Measurements from ENCODE around the gene COA8.
"Not testable (repeated sequence)": the region's sequence is repeated elsewhere in the genome, so short reads cannot be mapped to it uniquely, and the experiment has no call there.

COA8 gene

GRCh38 chr14:103562429-103563225 lies at the start of gene COA8, which contains the start of gene BAG5:
TSS of gene COA8 (plus strand) at chr14:103562960. CDS start at chr14:103563002, 42 bp downstream.
TSS of gene BAG5 (minus strand) at chr14:103562657. CDS start at chr14:103561164, 1,493 bp downstream.
- DNase-seq = peak; percentile 84

DNA sequence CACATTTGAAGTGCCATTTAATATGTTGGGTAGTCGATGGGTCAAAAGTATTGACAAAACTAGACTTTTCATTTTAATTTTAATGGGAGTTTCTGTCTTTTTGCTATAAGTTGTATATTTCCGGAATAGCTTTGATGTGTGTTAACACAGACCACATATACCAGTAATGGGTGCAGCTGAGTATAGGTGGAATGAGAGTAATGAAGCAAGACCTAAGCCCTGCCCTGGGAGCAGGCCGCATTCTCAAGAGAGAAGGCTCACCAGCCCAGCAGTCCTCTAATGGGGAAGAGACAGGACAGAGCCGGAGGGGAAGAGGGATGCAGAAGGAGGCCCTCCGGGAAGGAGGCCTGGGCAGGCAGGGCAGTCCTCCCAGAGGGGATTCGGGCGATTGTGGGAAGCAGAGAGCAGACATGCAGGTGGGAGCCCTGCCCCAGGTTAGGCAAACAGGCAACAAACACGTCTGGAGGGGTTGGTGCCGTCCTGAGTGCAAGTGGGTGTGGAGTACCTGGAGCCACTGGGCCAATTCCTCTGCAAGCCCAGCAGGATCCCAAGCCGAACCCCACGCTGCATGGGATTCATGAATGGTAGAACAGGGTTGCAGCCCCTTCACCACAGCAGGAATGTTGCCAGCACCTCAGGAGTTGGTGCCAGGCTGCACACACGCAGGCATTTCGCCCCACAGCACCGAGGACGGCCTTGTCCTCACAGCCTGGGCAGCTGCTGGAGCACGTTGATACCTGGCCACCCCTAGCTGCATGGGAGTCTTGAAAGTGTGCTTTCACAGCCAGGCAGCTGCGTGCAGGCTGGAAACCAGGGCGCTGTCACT lies 48.0 kb upstream of the COA8 start:
- no peak for DNase-seq

- DNase-seq = no peak
These were observed 46.2 kb upstream of the COA8 start for GRCh38 chr14:103516426-103517173.

DNA sequence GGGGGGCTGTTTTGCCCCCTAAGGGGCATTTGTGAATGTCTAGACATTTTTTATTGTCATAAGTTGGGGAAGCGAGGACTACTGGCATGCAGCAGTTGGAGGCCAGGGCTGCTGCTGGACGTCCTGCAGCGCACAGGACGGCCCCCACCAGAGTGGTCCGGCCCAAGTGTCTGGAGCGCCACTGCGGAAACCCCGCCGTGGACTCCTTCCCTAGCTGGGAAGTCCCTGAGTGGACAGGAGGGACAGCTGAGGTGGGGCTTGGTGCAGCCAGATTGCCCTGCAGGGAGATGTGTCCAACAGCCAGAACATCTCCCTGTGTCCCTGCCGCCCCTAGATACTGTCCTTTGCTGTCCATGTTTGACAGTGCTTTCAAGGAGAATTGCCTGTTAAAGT lies 45.6 kb upstream of the COA8 start:
- no peak for DNase-seq

DNA sequence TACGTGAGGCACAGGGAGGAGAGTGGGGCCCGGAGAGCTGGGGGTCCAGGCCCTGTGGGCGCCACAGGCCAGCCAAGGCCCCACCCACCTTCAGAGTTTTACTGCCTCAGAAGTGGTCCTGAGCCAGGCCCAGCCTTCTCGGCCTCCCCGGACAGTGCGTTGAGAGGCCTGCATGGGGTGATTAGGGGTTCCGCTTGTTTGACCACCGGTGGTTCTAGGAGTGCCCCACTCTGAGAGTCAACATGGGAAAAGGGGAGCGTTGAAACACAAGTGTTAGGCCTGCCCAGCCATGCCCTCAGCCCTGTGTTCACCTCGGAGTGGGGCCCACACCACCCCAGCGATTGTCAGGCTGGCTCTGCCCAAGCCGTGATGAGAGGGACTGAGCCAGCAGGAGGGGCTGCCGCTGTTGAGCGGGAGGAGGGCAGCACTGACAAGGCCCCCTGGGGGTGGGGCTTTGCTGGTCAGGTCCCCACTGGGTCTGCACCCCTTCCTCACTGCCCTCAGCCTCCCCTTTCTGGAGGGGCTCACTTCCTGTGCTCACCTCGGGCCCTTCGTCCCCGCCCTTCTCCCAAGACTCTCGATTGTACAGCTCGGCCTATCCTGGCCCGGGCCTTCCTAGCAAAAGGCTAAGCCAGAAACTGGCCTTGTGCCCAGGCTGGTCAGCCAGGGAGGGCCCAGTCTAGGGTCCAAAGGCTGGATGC lies 44.9 kb upstream of the COA8 start:
- DNase-seq = no peak

GRCh38 chr14:103518422-103519042 lies 44.2 kb upstream of the COA8 start:
- DNase-seq = peak; percentile 55 to 61

DNA sequence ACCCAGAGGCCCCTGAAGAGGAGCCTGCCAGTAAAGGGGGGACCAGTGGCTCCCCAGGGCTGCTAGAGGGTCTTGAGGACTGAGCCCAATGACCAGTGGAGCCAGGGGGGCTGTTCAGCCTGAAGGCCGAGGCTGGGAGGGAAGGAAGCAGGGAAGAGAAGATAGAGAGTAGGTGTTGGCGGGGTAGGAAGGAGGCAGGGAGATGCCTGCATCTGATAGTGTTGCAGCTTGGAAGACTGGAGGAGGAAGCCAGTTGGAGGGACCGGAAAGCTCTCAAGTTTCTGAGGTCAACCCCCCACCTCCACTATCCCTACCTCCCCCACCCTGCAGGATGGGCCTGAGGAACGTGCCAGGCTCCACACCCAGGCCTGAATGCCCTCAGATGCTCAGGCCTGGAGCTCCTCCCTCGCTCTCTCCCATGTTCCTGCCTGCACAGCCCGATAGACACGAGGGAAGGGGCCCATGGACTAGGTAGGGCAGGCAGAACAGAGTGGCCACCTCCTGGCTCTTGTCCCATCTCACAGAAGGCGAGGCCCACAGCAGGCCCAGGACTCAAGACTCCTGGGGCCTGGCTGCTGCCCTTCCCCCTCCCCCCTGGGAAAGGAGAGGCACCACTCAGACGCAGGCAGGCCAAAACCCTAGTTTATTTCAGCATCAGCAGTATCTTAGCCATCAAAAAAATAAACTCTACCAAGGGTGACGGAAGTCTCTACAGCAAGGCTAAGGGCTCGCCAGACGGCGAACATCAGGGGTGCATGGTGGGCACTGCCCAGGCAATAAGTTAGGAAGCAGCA lies 43.5 kb upstream of the COA8 start:
- no peak for DNase-seq

DNA sequence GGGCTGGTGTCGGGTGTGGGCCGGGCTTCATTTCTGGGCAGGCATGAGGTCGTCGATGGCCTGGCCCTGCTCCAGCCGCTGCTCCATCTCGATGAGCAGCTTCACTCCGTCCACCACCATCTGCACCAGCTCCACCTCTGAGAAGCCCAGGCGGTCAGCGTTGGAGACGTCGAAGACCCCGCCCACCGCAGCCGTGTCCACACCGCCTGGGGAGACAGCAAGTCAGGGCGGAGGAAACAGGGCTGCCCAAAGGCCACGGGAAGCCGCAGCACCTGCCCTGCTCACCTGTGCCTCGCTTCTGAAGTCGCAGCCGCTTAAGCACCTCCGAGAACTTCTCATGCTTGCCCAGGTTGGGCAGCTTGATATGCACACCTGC lies 42.9 kb upstream of the COA8 start:
- DNase-seq = no peak

DNA sequence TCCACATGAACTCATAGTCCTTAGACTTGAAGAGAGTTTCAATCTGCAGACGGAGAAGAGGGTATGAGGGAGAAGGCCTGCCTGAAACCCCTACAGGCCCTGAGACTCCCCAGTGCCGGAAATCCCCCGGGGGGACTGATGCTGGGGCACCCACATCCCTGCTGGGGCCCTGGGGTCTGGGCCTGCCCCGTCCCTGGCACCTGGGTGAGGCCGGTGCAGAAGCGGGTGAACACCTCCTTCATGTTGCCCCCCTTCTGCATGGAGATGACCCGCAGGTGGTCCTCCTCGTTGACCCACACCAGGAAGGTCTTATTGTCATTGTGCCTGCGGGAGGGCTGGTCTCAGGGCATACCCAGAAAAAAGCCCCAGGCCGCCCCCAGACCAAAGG lies 42.5 kb upstream of the COA8 start:
- DNase-seq = no peak

DNA sequence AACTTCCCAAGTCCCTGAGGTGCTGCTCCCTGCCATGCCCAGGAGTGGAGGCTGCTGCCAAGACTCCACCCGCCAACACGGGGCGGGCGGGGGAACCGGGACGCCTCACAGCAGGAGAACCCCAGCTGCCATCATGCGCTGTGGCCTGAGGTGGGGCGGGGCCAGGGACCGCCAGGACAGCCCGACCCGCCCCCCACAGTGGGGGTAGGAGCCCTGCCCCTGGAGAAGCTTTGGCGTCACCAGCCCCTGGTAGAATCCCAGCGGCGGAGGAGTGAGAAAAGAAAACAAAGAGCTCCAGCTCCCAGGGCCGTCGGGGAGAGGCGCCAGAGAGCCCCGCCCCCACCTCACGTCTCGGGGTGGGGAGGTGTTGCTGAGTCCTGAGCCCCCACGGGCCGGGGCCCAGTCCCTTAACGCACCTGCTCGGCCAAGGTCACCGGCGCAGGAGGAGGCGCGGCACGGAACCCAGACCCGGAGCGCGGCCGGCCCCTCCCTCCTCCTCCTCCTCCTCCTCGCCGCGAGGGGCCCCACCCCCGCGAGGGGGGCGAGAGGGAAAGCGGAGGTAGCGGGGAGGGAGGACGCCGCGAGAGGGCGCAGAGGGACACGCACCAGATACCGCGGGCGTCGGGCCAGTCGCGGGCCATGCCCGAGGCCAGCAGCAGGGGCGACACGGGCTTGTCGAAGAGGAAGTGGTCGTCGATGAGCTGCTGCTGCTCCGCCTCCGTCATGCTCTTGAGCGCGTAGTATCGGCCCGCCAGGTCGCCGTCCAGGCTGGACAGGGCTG lies 41.9 kb upstream of the COA8 start:
- DNase-seq = peak; percentile 80 to 81

DNA sequence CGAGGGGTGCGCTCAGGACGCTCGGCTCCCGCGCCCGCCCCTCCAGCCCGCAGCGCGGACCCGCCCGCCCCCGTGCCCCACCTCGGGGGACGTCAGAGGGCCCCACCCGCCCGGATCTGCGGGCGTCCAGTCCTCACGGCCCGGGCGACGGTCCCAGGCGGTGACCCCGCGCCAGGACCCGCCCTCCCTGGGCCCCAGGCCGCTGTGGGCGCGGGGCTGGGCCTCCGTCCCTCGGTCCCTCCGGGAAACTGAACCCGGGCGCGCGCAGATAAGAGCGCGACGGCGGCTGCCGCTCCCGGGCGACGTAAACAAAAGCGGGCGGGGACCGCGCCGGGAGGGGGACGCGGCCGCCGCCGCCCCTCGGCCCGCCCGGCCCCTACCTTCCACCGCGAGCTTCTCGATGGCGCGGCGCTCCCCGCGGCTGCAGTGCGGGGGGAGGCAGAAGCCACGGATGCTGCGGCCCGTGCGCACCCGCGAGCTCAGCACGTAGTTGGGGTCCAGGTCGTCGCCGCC lies 41.3 kb upstream of the COA8 start:
- DNase-seq = peak in 1 of 2 donors; percentile 21

DNA sequence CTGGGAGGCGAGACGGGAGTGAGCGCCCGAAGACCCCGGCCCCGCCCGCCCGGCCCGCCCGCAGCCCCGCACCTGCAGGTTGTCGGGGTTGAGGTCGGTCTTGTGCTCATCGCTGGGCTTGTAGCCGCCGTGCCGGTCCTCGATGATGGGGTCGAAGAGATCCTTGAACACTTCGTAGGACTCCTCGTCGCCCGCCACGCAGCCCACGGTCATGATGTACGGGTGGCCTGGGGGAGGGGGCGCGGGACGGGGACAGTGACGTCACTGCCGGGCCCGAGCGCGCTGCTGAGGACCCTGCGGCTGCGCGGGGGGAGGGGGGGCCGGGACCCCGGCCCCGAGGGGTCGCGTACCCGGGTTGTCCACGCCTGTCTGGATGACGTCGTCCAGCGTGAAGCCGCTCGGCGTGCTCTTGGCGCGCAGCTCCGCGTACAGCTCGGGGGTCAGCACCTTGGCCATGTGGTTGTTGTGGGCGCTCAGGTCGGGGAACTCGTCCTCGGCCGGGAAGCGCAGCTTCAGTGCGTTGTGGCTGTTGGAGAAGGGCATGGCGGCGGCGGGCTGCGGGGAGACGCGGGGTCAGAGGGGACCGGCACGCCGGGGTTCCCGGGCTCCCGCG lies 40.7 kb upstream of the COA8 start:
- DNase-seq = no peak

- peak; percentile 39 to 51 for DNase-seq
These were observed 39.8 kb upstream of the COA8 start, which contains the start of gene CKB for GRCh38 chr14:103522649-103523574. TSS of gene CKB (minus strand) at chr14:103522830. CDS start at chr14:103522493, 337 bp downstream.

- DNase-seq = no peak
These were observed 39.2 kb upstream of the COA8 start for GRCh38 chr14:103523575-103523954.

DNA sequence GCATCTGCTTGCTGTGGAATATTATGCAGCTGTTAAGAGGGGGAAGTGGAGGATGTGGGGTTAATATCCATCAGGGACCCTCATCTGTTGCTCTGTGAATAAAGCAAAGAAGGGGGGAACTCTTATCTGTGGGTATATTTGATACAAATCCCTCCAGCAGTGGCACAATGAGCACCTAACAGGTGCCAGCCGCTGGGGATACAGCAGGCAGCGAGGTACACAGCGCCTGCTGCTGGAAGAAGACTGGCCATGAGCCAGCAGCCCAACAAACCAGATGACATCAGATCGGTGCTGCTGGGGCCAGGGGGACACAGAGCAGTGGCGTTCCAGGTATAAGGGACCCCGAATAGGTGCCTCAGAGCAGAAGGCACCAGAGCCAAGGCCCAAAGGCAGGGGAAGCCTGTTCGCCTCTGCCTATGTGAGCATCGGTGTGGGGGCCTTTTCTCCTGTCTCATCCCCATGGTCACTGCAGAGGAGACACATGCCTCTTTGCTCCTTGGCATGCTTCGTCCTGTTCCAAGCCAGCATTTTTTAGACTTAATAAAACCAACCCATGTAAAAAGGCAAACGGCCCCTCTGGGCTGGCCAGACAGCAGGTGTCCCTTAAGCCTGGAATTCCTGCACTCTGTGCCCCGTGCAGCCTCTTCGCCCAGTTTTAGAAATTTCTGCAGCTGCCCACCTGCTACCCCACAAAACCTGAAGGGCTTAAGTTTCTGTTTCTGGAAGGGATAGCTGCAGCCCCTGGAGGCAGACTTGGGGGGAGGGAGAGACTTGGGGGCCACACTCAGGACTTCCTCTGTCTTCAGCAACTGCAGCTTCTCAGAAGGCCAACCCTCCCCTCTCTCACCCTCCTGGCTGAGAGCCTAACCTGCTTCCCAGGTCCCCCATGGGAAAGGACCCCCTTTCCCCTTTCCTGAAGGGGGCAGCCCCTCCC lies 38.5 kb upstream of the COA8 start:
- DNase-seq = no peak

- DNase-seq = not testable (repeated sequence)
These were observed 37.1 kb upstream of the COA8 start for GRCh38 chr14:103525430-103526246.

All from CD4-positive, alpha-beta T cell treated with Interleukin-1 beta for 1 hour (primary cell).